PC-9 (cell line): Measurements from ENCODE around the gene DNMT3A. TPM values are rescaled to one million over a fixed set of nuclear protein-coding genes. Genes with fewer than 3 reads are reported as not detected.

ENCODE experiments used
- BruUV-seq: library from RNA; stranded (reverse); fragments of 400-500 nt; replicated peaks from 2 replicates; lab custom pipeline; 2021; lab: Mats Ljungman, UMichigan
- CTCF ChIA-PET: fragments of 300-600 bp; sonication (Branson Sonifier 250); formaldehyde crosslinking; loops from one replicate; lab custom pipeline; 2022; ENCODE audit warnings: antibody characterized with exemption; lab: Charles Lee
- POLR2A ChIA-PET: fragments of 300-600 bp; sonication (Branson Sonifier 250); formaldehyde crosslinking; loops from one replicate; lab custom pipeline; 2022; ENCODE audit warnings: antibody characterized with exemption; ENCODE audit not compliant: unreplicated experiment; lab: Charles Lee
- DNase-seq, 2 experiments: peaks; one replicate each; pipeline versions ENCODE4 v3.0.0 to v3.0.0-alpha.2; 2015 to 2022; ENCODE audit warnings: mixed read lengths in 1 of 2
- H2AFZ ChIP-seq: fragments of 200-600 bp; sonication (generic); 2 replicates; pipeline ENCODE4 v1.8.1; 2017; ENCODE audit warnings: antibody characterized with exemption
- H3F3A ChIP-seq: fragments of 200-600 bp; sonication (generic); 2 replicates; pipeline ENCODE4 v1.8.1; 2017; ENCODE audit warnings: antibody characterized with exemption, mild to moderate bottlenecking, low read depth; ENCODE audit not compliant: insufficient read depth
- H3K27ac ChIP-seq: fragments of 200-600 bp; sonication (generic); 2 replicates; pipeline ENCODE4 v1.6.1; 2016; ENCODE audit warnings: mixed run types
- H3K27me3 ChIP-seq: fragments of 200-600 bp; sonication (generic); 2 replicates; pipeline ENCODE4 v1.6.1; 2016; ENCODE audit warnings: low read depth, mixed run types; ENCODE audit not compliant: insufficient read depth
- H3K36me3 ChIP-seq: fragments of 200-600 bp; sonication (generic); 2 replicates; pipeline ENCODE4 v1.6.1; 2016; ENCODE audit warnings: low read depth, mixed run types
- H3K4me1 ChIP-seq: fragments of 200-600 bp; sonication (generic); replicated peaks from 2 replicates; pipeline ENCODE4 v1.6.1; 2016; ENCODE audit warnings: mixed run types; ENCODE audit not compliant: insufficient read depth
- H3K4me2 ChIP-seq: fragments of 200-600 bp; sonication (generic); 2 replicates; pipeline ENCODE4 v1.6.1; 2017; ENCODE audit warnings: mixed run types
- H3K4me3 ChIP-seq: fragments of 200-600 bp; sonication (generic); 2 replicates; pipeline ENCODE4 v1.6.1; 2016; ENCODE audit warnings: mixed run types
- H3K79me2 ChIP-seq: fragments of 200-600 bp; sonication (generic); 2 replicates; pipeline ENCODE4 v1.6.1; 2017; ENCODE audit warnings: low read depth, mixed run types
- H3K9me2 ChIP-seq: fragments of 200-600 bp; sonication (generic); 2 replicates; pipeline ENCODE4 v1.8.1; 2017; ENCODE audit warnings: mild to moderate bottlenecking; ENCODE audit not compliant: insufficient read depth
- H3K9me3 ChIP-seq: fragments of 200-600 bp; sonication (generic); 2 replicates; pipeline ENCODE4 v1.8.1; 2016; ENCODE audit warnings: low read depth; ENCODE audit not compliant: insufficient read depth
- H4K20me1 ChIP-seq: fragments of 200-600 bp; sonication (generic); 2 replicates; pipeline ENCODE4 v1.8.1; 2017; ENCODE audit not compliant: insufficient read depth
- EZH2 ChIP-seq: fragments of 200-600 bp; sonication (generic); IDR thresholded peaks from 2 replicates; pipeline ENCODE4 v1.8.0; 2017; ENCODE audit warnings: antibody characterized with exemption, low read depth
- intact Hi-C: fragments of 100-400 bp; cut with micrococcal nuclease; formaldehyde crosslinking; loops from one replicate; pipeline ENCODE4 v1.10.0; 2022; ENCODE audit not compliant: unreplicated experiment
- total RNA-seq: library from RNA; stranded (reverse); gene quantifications from 2 replicates; pipeline ENCODE4 v1.2.3, GENCODE V29; 2021
- TF ChIP-seq, protein P1 (sequence below): fragments of 200-600 bp; sonication (generic); conservative IDR thresholded peaks from 2 replicates; pipeline ENCODE4 v1.6.1; 2017; ENCODE audit warnings: mixed run types, antibody characterized with exemption, mild to moderate bottlenecking, moderate library complexity

DNMT3A gene
- total RNA-seq, 1 experiment from 2014 or later, result 38.9 TPM

DNA sequence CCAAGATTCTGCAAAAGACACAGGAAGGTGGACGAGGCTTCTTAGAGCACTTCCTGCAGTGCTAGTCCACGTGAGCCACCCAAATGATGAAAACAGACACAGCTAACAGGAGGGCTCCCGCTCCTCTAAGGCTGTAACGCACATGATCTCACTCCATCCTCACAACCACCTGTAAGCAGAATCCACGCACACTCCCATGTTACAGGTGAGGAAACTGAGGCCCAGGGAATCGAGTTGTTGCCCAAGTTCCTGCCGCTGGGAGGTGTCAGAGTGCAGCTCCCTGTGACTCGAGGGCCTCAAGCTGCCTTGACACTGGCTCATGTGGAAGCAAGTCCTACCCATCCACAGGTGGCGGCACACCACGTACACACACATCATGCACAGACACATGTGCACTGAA, 4.4 kb downstream of the DNMT3A start:
- ChIA-PET CTCF (no interaction called here), POLR2A (no interaction called here)
- H3K4me1 ChIP-seq, result no peaks in the 10 kb centered on the region
- H3K79me2 ChIP-seq, result no peaks in the 10 kb centered on the region
- intact Hi-C loops, result no loop called here
- H3K27me3 ChIP-seq, result no peaks in the 10 kb centered on the region
- TF ChIP-seq EZH2, result no peak
- TF ChIP-seq, protein P1, sequence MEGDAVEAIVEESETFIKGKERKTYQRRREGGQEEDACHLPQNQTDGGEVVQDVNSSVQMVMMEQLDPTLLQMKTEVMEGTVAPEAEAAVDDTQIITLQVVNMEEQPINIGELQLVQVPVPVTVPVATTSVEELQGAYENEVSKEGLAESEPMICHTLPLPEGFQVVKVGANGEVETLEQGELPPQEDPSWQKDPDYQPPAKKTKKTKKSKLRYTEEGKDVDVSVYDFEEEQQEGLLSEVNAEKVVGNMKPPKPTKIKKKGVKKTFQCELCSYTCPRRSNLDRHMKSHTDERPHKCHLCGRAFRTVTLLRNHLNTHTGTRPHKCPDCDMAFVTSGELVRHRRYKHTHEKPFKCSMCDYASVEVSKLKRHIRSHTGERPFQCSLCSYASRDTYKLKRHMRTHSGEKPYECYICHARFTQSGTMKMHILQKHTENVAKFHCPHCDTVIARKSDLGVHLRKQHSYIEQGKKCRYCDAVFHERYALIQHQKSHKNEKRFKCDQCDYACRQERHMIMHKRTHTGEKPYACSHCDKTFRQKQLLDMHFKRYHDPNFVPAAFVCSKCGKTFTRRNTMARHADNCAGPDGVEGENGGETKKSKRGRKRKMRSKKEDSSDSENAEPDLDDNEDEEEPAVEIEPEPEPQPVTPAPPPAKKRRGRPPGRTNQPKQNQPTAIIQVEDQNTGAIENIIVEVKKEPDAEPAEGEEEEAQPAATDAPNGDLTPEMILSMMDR, result no peak
- no peaks in the 10 kb centered on the region for H3K9me2 ChIP-seq
- peaks cover 9% of the 10 kb centered on the region; the same call in 1 of the 2 replicates for H3F3A ChIP-seq
- no peaks in the 10 kb centered on the region for H3K36me3 ChIP-seq
- DNase-seq, result no peak
- BruUV-seq, result no TSS peak
- no peak overlapping the region for H2AFZ ChIP-seq
- no peak overlapping the region for H3K4me3 ChIP-seq
- H4K20me1 ChIP-seq, result peaks cover 8% of the 10 kb centered on the region
- H3K27ac ChIP-seq, result no peak overlapping the region
- H3K9me3 ChIP-seq, result no peaks in the 10 kb centered on the region
- H3K4me2 ChIP-seq, result no peak overlapping the region

DNA sequence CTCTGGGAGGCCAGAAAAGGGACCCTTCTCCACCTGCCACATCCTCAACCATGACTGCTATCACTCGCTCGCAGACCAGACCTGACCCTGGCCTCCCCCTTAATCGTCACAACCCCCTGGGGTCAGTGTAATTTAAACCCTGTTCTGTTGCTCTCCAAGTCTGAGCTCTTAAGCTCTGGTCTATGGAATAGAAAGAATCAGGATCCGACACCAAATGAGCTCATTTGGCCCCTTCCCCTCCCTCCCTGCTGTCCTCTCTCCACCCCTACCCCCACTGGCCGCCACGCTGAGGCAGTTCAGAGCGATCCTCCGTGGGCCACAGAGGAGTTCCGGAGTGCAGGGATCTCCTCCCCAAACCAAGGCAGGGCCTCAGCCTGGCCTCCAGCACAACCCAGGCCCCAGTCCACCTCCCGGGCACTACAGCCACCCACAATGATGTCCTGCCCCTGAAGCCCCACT, 5.3 kb downstream of the DNMT3A start:
- Histone ChIP-seq H3K9me3 (no peaks in the 10 kb centered on the region), H2AFZ (no peak overlapping the region), H3K4me2 (no peak overlapping the region), H3K27ac (no peak overlapping the region), H4K20me1 (peaks cover 9% of the 10 kb centered on the region), H3K36me3 (no peaks in the 10 kb centered on the region), H3K27me3 (no peaks in the 10 kb centered on the region), H3K79me2 (no peaks in the 10 kb centered on the region), H3K4me3 (no peak overlapping the region), H3K9me2 (no peaks in the 10 kb centered on the region), H3K4me1 (no peaks in the 10 kb centered on the region), H3F3A (peaks cover 9% of the 10 kb centered on the region; the same call in 1 of the 2 replicates)
- ChIA-PET CTCF (no interaction called here), POLR2A (interaction anchor here (0.5 kb wide), 1 partner anchor 732 kb away, joined by 4 read pairs; no protein-coding TSS in a partner anchor)
- DNase-seq, result no peak
- no peak for TF ChIP-seq EZH2
- TF ChIP-seq, protein P1, result no peak
- intact Hi-C loops, result no loop called here
- BruUV-seq, result no TSS peak

DNA sequence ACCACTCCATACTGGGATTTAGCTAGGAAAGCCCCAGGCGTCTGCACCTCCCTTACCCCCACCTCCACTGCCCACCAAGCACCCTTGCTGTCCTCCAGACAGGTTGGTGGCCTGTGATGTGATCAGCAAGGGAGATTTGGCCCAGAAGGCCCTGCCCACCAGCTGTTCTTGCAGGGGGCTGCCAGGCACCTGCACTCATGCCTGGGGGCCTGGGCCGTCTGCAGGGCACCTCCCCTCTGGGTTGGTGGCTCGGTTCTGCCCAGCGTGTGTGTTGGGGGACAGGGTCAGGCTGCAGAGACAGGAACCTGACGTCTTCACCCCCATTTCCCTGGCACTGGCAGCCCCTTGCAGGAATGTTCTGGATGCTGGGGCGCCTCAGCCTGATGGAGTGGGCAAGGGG, 5.8 kb downstream of the DNMT3A start:
- Histone ChIP-seq H3K4me1 (no peaks in the 10 kb centered on the region), H3F3A (peaks cover 9% of the 10 kb centered on the region; the same call in 1 of the 2 replicates), H3K36me3 (no peaks in the 10 kb centered on the region), H3K4me3 (no peak overlapping the region), H3K27ac (no peak overlapping the region), H3K79me2 (no peaks in the 10 kb centered on the region), H4K20me1 (peaks cover 9% of the 10 kb centered on the region), H3K9me2 (no peaks in the 10 kb centered on the region), H2AFZ (no peak overlapping the region), H3K4me2 (no peak overlapping the region), H3K9me3 (no peaks in the 10 kb centered on the region), H3K27me3 (no peaks in the 10 kb centered on the region)
- no peak for DNase-seq
- ChIA-PET CTCF (no interaction called here), POLR2A (interaction anchor here (0.5 kb wide), 1 partner anchor 733 kb away, joined by 4 read pairs; no protein-coding TSS in a partner anchor)
- TF ChIP-seq EZH2, result no peak
- TF ChIP-seq, protein P1, result no peak
- intact Hi-C loops, result no loop called here
- BruUV-seq, result no TSS peak
